ENCODE measurements around the gene ATP6V1A.

ATP6V1A gene

GRCh38 chr3:113730550-113730949 is 16.3 kb upstream of the ATP6V1A start:
- no peak for DNase-seq (ENCODE audit: low read depth in 1 of 2, low spot score in 1 of 2)
- TF ChIP-seq JUND (IDR thresholded peaks at IDR 0.05; ENCODE audit: low read depth), result no peak
- in situ Hi-C loops (cut with HindIII; ENCODE audit: low pct_unique_long_range_greater_than_20kb, low sequenced_read_pairs), result no loop called here

- in situ Hi-C loops (cut with HindIII; ENCODE audit: low pct_unique_long_range_greater_than_20kb, low sequenced_read_pairs), result no loop called here
- TF ChIP-seq JUND (IDR thresholded peaks at IDR 0.05; ENCODE audit: low read depth), result no peak
- no peak for DNase-seq (ENCODE audit: low read depth in 1 of 2, low spot score in 1 of 2)
These were observed 15.1 kb upstream of the ATP6V1A start for GRCh38 chr3:113731694-113732093.

- TF ChIP-seq JUND (IDR thresholded peaks at IDR 0.05; ENCODE audit: low read depth), result no peak
- in situ Hi-C loops (cut with HindIII; ENCODE audit: low pct_unique_long_range_greater_than_20kb, low sequenced_read_pairs), result no loop called here
- DNase-seq (ENCODE audit: low read depth in 1 of 2, low spot score in 1 of 2), result peak in 1 of 2 experiments; percentile 64
These were observed 10.2 kb upstream of the ATP6V1A start for GRCh38 chr3:113736548-113737089.

- no peak for DNase-seq (ENCODE audit: low read depth in 1 of 2, low spot score in 1 of 2)
- TF ChIP-seq JUND (IDR thresholded peaks at IDR 0.05; ENCODE audit: low read depth), result no peak
- in situ Hi-C loops (cut with HindIII; ENCODE audit: low pct_unique_long_range_greater_than_20kb, low sequenced_read_pairs), result no loop called here
These were observed 5.7 kb upstream of the ATP6V1A start for GRCh38 chr3:113741086-113741485.

- TF ChIP-seq JUND (IDR thresholded peaks at IDR 0.05; ENCODE audit: low read depth), result peak; percentile 23; the same call in 1 of the 2 replicates
- in situ Hi-C loops (cut with HindIII; ENCODE audit: low pct_unique_long_range_greater_than_20kb, low sequenced_read_pairs), result no loop called here
- no peak for DNase-seq (ENCODE audit: low read depth in 1 of 2, low spot score in 1 of 2)
These were observed 5.2 kb upstream of the ATP6V1A start for GRCh38 chr3:113741620-113742019.

GRCh38 chr3:113743006-113743630 is 3.7 kb upstream of the ATP6V1A start:
- TF ChIP-seq JUND (IDR thresholded peaks at IDR 0.05; ENCODE audit: low read depth), result no peak
- DNase-seq (ENCODE audit: low read depth in 1 of 2, low spot score in 1 of 2), result no peak
- in situ Hi-C loops (cut with HindIII; ENCODE audit: low pct_unique_long_range_greater_than_20kb, low sequenced_read_pairs), result no loop called here

GRCh38 chr3:113744941-113745755 is 1.7 kb upstream of the ATP6V1A start:
- no peak for TF ChIP-seq JUND (IDR thresholded peaks at IDR 0.05; ENCODE audit: low read depth)
- peak; percentile 74 to 89 for DNase-seq (ENCODE audit: low read depth in 1 of 2, low spot score in 1 of 2)
- in situ Hi-C loops (cut with HindIII; ENCODE audit: low pct_unique_long_range_greater_than_20kb, low sequenced_read_pairs), result no loop called here

- no peak for TF ChIP-seq JUND (IDR thresholded peaks at IDR 0.05; ENCODE audit: low read depth)
- DNase-seq (ENCODE audit: low read depth in 1 of 2, low spot score in 1 of 2), result peak; percentile 79 to 95
- in situ Hi-C loops (cut with HindIII; ENCODE audit: low pct_unique_long_range_greater_than_20kb, low sequenced_read_pairs), result no loop called here
These were observed 883 bp upstream of the ATP6V1A start, which contains the start of gene NAA50 for GRCh38 chr3:113745756-113746547. Gene NAA50 (minus strand): TSS chr3:113746249. CDS start chr3:113745949, 300 bp downstream.

GRCh38 chr3:113747283-113748046 is 630 bp downstream of the ATP6V1A start:
- in situ Hi-C loops (cut with HindIII; ENCODE audit: low pct_unique_long_range_greater_than_20kb, low sequenced_read_pairs), result no loop called here
- DNase-seq (ENCODE audit: low read depth in 1 of 2, low spot score in 1 of 2), result peak in 1 of 2 experiments; percentile 17
- no peak for TF ChIP-seq JUND (IDR thresholded peaks at IDR 0.05; ENCODE audit: low read depth)

GRCh38 chr3:113751141-113751540 is 4.3 kb downstream of the ATP6V1A start:
- no peak for TF ChIP-seq JUND (IDR thresholded peaks at IDR 0.05; ENCODE audit: low read depth)
- in situ Hi-C loops (cut with HindIII; ENCODE audit: low pct_unique_long_range_greater_than_20kb, low sequenced_read_pairs), result no loop called here
- no peak for DNase-seq (ENCODE audit: low read depth in 1 of 2, low spot score in 1 of 2)

- no peak for DNase-seq (ENCODE audit: low read depth in 1 of 2, low spot score in 1 of 2)
- no peak for TF ChIP-seq JUND (IDR thresholded peaks at IDR 0.05; ENCODE audit: low read depth)
- in situ Hi-C loops (cut with HindIII; ENCODE audit: low pct_unique_long_range_greater_than_20kb, low sequenced_read_pairs), result no loop called here
These were observed 6.6 kb downstream of the ATP6V1A start for GRCh38 chr3:113753376-113753985.
